Transverse colon (tissue), 3 donors: ENCODE results near the gene C2CD4A.

Experiments used
- EP300 ChIP-seq: sonication (generic); formaldehyde crosslinking; IDR thresholded peaks from one replicate; pipeline ENCODE4 v1.6.1; 2017; ENCODE audit warnings: antibody characterized with exemption, low read depth
- TF ChIP-seq, protein P1 (sequence below), 5 experiments: fragments of 200-600 bp in 3 of 5; fragments of 450-650 bp in 2 of 5; sonication (generic) in 3 of 5; IDR thresholded peaks; 1 replicate in 2 of 5; 2 replicates in 3 of 5; pipeline ENCODE4 v1.5.1; 2016 to 2017; ENCODE audit warnings: antibody characterized with exemption in 5 of 5, inconsistent platforms in 3 of 5, mild to moderate bottlenecking in 2 of 5, moderate library complexity in 1 of 5

GRCh38 chr15:62060113-62060895, 6.5 kb upstream of the C2CD4A start, which contains the start of gene VPS13C:
- TF ChIP-seq, protein P1, sequence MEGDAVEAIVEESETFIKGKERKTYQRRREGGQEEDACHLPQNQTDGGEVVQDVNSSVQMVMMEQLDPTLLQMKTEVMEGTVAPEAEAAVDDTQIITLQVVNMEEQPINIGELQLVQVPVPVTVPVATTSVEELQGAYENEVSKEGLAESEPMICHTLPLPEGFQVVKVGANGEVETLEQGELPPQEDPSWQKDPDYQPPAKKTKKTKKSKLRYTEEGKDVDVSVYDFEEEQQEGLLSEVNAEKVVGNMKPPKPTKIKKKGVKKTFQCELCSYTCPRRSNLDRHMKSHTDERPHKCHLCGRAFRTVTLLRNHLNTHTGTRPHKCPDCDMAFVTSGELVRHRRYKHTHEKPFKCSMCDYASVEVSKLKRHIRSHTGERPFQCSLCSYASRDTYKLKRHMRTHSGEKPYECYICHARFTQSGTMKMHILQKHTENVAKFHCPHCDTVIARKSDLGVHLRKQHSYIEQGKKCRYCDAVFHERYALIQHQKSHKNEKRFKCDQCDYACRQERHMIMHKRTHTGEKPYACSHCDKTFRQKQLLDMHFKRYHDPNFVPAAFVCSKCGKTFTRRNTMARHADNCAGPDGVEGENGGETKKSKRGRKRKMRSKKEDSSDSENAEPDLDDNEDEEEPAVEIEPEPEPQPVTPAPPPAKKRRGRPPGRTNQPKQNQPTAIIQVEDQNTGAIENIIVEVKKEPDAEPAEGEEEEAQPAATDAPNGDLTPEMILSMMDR (IDR thresholded peaks at IDR 0.05), result peak; percentile 69 to 94 (median 80)
- no peak for TF ChIP-seq EP300
